HTR-8/SVneo (cell line): ENCODE data around the gene ZNF423.

Source experiments
- DNase-seq: peaks from one replicate; pipeline ENCODE4 v3.0.0; 2011; ENCODE audit warnings: low spot score, mixed read lengths; ENCODE audit not compliant: insufficient read length
- FAIRE-seq: peaks from 2 replicates; lab custom pipeline; 2011; peaks lifted over from hg19 to GRCh38; lab: Jason Lieb, UNC

ZNF423 gene

DNA sequence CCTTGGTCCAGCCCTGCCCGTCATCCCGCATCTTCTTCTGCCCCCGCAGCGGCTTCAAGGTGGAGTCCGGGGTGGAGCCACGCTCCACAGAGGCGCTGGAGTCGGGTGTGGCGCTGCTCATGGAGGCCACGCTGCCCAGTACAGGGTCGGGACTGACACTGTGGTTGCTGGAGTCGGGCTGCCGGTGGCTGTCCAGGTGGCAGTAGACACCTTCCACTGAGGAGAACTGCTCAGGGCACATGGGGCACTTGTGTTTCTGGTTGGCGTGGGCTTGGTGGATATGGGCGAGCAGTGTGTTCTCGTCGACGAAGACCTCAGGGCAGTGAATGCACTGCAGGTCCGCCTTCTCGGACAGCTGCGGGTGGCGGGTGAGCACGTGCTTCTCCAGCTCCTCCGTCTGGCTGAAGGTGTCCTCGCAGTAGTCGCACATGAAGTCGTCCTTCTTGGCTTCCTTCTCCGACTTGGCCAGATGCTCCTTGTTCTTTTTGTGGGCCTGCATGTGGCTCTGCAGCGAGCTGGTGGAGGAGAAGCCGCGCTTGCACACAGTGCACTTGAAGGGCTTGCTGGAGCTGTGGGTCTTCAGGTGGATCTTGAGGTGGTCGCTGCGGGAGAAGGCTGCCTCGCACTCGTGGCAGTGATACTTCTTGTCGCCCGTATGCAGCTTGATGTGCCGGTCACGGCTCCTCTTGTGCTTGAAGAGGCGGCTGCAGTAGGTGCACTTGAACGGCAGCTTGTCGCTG is 217.8 kb downstream of the ZNF423 start:
- DNase-seq, result no peak
- no peak for FAIRE-seq

DNA sequence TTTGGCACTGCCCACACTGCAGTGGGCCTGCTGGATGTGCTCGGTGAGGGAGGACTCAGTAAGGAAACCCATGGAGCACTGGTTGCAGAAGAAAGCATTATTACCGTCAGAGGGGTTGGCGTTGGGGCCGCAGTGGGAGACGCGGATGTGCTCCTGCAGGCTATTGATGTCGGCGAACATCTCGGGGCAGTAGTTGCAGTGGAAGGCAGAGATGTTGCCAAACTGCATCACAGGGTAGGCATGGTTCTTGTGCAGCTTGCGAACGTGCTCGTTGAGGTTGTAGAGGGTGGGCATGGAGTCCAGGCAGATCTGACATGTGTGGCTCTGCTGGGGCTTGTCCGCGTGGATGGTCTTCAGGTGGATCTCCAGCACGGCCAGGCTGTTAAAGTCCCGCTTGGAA is 218.4 kb downstream of the ZNF423 start:
- DNase-seq (no peak), FAIRE-seq (no peak)

DNA sequence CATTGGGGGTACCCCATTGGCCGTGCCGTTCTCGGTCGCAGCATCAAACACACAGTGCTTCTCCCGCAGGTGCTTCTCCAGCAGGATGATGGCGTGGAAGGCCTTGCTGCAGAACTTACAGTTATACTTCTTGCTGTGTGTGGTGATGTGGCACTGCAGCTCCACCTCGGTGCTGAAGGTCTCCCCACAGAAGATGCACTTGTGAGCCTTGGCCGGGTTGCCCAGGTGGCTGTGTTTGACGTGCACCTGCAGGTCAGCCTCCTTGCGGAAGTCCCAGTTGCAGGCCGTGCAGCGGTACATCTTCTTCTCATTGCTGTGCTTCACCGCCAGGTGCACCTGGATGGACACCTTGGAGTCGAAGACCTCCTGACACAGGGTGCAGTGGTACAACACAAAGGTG is 219.3 kb downstream of the ZNF423 start:
- DNase-seq, result no peak
- no peak for FAIRE-seq

DNA sequence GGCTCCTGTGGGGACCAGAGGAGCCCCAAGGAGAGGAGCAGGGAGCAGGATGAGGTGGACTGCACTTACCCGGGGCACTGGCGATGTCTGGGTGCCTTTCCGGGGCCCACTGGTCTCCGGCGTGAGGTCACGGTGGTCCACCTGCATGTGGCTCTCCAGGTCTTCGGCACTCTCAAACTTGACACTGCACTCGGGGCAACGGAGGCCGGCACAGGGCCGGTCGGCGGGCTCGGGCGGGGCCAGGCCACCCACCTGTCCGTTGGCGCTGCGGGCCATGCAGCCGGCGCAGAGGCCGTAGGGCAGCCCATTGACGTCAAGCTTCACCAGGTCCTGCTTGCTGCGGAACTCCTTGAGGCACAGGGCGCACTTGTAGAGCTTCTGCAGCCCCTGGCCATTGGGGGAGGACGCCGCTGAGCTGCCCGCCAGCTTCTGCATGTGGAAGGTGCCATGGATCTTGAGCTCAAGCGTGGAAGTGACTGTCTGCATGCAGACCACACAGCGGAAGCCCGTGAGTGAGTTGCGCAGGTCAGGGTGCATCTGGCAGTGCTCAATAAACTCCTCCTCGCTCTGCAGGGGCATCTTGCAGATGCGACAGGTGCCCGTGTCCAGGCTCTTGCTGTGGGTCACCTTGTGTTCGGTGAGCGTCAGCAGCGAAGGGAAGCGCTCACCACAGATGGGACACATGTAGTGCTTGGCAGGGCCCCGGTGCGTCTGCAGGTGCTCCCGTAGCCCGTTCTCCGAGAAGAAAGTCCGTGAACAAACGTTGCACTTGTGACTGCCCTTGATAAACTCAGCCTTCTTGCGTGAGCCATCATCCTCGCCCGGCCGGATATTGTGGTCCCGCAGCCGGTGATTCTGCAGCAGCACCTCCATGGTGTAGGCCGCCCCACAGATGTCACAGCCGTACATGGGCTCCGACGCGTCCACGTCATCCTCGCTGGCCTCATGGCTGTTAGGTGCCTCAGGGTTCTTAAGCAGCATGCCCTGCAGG is 220.0 kb downstream of the ZNF423 start:
- FAIRE-seq, result no peak
- no peak for DNase-seq

DNA sequence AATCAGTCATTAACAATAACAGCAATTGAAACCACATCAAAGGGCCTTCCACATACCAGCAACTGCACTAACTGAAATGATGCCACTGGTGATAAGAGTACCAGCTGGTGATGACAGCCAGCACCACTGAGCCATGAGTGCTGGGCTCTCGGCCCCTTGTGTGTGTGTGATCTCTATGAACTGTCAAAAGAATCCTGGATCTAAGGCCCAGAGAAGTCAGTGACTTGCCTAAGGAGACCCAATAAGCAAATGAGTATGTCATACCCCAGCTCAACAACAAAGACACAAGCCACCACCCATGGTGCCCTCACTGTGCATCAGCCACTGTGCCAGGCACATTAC is 220.9 kb downstream of the ZNF423 start:
- FAIRE-seq, result no peak
- no peak for DNase-seq

DNA sequence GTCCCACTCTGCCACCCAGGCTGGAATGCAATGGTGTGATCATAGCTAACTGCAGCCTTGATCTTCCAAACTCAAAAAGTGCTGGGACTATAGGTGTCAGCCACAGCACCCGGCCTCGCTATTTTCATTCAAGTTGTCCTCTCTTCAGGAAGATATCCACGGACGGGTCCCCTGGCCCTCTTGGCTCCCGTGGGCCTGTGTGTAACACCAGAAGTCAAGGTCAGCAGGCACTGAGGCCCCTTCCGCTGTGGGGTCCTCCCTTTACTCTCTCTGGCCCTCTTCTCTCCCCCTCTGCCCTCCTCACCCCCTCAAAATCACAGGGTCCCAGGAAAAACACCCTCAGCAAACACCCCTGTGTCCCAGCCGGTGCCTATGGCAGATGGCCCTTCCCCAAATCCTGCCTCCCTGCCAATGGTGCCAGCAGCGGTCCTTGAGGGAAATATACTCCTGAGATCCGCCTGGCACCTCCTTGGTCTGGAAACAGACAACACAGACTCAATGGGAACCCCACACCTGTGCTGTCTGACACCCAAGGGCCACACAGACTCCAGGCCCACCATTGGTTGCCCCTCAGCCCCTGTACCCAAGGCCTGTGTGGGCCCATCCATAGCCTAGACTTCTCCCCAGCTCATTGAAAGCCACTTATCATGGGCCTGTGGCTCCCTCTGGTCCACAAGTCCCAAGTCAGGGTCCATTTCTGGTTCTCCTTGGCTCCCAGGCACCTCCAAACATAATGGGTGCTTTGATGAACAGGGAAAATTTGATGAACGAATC is 221.5 kb downstream of the ZNF423 start:
- DNase-seq, result no peak
- FAIRE-seq, result no peak

DNA sequence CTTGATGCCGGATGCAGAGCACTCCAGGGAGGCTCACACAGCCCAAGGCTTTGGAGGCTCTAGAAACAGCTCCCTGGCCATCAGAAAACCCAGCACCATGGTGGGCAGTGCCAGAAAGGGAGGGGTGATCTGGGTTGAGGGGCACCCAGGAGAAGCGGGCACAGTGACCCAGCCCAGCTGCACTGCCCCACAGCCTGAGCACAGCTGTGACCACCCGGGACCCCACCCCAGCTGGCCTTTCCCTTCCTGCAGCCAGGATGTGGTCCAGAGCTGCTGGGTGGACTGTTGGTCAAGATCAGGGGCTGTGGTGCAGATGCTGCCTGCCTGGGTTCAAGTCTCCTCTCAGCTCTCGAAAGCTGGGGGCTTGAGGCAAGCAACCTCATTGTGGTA is 223.1 kb downstream of the ZNF423 start:
- FAIRE-seq, result no peak
- no peak for DNase-seq

DNA sequence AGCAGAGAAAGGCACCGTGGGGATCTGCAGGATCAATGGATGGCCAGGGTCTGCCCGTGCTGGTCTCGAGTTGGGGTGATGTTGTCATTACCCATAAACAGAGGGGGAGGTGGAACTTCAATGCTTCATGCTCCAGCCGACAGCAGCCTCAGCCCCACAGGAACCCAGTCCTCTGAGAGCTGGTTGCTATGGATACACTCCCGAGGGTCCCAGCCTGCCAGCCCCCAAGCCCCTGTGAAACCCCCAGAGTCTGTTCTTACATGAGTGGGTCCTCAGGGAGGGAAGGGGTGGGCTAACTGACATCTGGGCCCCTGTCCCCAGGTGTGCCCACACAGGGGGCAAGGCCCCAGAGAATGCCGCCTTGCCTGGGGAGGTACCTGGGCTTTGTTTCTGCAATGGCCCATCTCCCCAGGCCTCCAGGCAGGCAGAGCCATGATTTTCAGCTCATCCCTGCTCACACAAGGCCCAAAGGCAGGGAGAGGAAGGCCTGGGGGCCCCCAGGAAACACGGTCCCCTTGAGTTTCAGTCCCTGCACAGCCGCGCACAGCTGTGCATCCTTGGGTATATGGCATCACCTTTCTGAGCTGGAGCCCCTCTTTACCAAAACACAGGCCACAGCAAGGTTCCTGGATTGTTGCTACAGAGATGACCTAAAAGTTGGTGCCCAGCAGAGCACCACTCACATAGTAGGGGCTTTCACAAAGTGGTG is 223.7 kb downstream of the ZNF423 start:
- DNase-seq (no peak), FAIRE-seq (no peak)

DNA sequence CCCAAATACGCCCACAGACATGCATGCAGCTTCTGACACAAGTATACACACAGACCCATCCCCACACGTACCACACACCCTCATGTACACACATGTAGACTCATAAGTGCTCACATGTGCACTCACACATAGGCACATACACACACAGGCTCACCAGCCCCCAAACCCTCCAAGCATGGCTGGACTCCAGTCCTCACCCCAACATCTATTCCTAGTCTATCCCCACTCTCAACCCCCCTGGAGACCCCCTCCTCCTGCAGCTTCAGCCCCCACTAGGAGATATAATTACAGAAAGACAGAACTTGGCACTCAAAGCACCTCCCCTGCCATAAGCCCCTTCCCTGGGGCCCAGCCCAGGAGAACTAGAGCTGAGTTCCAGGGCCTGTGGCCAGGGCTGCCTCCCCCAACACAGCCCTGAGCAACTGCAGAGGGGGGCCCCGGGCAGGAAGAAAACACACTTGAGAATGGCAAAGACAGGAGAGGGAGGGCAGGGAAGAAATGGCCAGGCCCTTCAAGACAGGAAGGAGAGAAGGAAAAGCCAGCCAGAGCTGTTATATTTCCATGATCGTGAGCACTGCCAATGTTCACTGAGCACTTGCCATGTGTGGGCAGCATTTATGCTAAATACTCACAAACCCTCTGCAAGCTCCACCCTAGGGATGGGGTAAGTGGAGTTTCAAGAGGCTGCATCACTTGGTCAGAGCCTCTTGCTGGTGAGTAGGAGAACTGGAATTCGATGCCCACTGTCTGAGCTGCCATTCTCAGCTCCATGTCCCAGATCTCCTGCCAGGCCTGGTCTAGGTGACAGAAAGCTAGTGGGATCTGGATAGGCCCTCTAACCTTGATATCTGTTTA is 224.5 kb downstream of the ZNF423 start:
- FAIRE-seq (no peak), DNase-seq (no peak)

DNA sequence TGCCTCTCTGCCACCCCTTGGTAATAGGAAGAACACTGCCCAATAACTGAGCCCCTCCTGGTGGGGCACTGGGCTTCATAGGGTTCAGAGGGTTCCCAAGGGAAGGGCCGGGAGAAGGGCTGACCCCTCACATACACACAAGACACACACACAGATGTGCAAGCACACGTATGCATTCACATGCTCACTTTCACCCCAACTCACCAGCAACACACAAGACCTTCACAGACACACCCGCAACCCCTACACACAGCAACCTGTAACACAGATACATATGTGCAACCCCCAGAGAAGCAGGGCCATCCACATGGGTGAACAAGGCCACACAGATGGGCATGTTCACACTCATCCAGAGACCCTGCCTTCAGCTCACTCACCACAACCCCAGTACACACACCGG is 225.1 kb downstream of the ZNF423 start:
- FAIRE-seq, result no peak
- no peak for DNase-seq

DNA sequence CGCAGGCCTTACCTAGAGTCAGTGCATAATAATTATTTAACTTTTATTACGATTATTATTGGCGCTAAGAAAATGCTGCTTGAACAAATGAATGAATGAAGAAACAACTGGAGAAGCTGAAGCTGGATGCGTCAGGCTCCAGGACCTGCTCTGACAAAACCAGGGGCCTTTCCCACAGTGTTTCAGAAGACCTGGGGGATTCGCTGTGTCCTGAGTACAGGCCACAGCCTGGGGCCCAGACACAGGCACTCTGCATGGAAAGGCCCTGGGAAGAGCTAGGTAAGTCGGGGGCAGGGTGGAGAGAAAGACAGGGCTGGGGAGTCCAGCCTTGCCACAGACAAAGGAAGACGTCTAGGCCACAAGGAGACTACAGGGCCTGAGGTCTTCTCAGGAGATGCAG is 226.1 kb downstream of the ZNF423 start:
- FAIRE-seq (no peak), DNase-seq (no peak)

DNA sequence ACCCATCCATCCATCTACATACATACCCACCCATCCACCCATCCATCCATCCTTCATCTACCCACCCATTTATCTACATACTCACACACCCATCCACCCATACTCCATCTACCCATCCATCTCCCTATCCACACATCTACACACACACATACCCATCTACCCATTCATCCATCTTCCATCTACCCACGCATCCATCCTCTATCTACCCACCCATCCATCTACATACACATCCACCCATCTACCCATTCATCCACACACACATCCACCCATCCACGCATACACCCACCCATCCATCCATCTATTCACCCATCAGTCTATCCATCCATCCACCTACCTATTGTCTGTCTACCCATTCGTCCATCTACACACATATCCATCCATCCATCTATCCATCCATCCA is 227.8 kb downstream of the ZNF423 start:
- DNase-seq (no peak), FAIRE-seq (no peak)

DNA sequence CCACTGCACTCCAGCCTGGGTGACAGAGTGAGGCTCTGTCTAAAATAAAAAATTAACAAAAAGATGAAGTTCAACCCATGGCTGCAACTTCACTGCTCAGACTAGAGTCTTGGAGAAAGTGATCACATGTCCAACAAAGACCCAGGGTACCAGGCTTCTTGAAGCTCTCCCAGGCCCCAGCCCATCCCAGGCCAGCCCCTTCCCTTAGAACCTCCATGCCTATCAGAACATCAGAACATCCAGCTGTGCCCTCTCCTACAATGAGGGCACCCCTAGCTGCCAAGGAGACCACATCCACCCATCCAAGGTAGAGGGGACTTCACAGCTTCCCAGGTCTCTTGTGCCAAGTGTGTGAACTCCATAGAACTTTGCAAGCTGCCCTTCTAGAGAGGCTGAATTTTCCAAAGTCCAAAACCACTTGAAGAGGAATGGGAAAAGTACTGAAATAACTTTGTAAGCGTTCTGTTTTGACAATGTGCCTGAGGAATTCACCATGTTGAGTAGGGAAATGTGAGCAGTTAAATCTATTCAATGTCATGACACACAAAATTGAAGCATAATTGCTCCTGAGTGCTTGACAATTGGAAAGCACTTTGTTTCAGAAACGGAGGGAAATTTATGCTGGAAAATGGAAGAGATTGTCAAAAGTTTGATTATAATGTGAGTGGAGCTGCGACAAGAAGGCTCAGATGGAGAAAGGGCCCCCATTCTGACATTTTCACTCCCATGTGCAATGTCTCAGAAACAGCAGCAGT is 230.4 kb downstream of the ZNF423 start:
- DNase-seq, result no peak
- no peak for FAIRE-seq

DNA sequence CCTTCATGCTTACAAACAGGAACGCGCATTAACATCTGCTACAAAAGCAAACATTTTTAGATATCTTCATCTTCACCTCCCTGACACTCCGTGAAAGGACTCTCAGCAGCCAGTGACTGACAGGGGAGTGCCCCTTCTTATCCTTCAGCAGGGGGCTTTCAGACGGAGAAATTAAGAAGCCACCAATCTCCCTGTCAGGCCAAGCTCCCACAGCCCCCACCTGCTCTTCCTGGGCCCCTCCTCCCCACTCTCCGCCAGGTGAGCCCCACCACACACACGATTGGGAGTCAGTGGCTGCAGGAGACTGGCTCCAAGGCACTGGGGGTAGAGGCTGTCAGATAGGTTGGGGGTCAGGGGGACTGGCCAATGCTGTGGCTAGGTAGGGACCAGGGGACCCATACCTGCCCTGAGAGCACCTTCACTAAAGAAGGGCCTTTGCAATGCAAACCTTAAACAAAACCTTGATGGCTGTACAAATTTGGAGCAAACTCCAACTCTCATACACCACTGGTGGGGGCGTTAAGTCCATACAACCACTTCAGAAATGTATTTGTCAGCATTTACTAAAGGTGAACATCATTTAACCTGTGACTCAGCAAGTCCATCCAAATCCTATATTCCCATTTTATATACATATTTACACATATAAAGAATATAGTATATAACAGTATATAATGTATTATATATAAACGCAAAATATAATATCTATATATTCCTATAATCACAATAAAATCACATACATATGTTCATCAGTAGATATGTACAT is 232.2 kb downstream of the ZNF423 start:
- no peak for FAIRE-seq
- no peak for DNase-seq

DNA sequence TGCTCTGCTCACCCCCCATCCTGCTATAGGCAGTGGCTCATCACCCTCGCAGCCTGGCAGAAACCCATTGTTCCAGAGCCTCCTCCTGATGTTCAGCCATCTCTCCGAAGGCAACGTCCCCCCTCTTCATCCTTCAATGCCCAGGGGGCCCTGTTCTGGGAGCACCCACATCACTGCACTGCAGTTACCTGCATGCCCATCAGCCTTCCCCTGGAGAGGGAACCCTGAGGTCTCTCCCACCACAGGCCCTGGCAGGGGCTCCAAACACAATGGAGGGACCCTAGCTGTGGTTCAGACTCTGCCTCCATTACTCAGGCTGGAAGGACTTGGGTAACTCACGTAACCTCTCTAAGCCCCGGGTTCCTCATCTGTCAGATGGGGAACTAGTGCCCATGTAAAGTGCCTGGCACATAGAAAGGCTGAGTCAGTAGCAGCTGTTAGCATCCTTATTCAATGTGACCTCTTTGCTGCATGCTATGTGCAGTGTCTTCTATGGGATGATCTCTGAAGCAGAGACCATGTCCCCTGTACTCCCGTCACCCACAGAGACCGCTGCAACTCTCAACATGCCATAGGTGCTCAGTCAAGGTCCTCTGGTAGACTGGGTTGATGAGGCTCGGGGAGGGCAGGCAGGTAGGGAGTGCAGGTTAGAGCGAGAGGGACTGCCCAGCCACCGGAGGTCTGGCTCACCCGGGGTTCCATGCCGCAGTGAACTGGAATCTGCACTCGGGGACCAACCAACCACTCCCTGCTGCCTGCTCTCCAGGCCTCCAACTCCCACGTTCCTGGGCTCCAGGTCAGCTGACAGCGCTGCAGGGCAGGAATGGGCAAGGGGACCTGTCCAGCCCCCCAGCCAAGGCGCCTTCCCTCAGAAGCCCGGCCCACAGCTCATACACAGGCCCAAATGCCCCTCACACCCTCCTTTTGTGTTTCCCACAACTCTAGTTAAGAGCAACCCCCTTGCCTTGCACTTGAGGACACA is 233.2 kb downstream of the ZNF423 start:
- FAIRE-seq (no peak), DNase-seq (no peak)

DNA sequence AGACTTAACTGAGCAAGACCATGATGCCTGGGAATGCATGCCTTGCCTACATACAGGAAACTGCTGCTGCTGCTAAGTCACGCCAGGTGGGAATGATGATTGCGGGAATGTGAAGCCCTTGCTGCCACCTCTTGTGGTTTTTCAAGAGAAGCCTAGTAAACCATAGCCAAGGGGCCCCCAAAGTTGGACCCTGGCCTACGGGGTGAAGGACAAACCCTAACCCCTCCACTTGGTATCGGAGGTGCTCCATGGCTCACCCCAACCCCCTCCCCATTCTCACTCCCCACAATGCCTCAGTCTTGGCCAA is 233.9 kb downstream of the ZNF423 start:
- DNase-seq (no peak), FAIRE-seq (no peak)
